Stimulated activated CD8-positive, alpha-beta memory T cell treated with anti-CD3 and anti-CD28 coated beads, Interleukin-12 subunit alpha, Interleukin-12 subunit beta, amount 100 ng/mL, for 24 hours (primary cell): ENCODE measurements around the gene FAM98C.
"Not testable (repeated sequence)": the region's sequence is repeated elsewhere in the genome, so short reads cannot be mapped to it uniquely, and the experiment has no call there.

Source experiments
- DNase-seq: peaks from one replicate; pipeline ENCODE4 v3.0.0-alpha.2; 2020; ENCODE audit errors: extremely low read depth

The FAM98C gene

GRCh38 chr19:38395381-38396114, 7.3 kb upstream of the FAM98C start:
- DNase-seq = no peak

GRCh38 chr19:38399081-38399480, 3.8 kb upstream of the FAM98C start:
- DNase-seq = no peak

- DNase-seq = no peak
Observed at GRCh38 chr19:38399537-38399936, 3.4 kb upstream of the FAM98C start.

- no peak for DNase-seq
Observed at GRCh38 chr19:38400361-38400760, 2.5 kb upstream of the FAM98C start.

GRCh38 chr19:38401148-38401547, 1.7 kb upstream of the FAM98C start:
- no peak for DNase-seq

- DNase-seq = no peak
Observed at GRCh38 chr19:38402623-38402966, 298 bp upstream of the FAM98C start.

GRCh38 chr19:38404858-38405257, 2.0 kb downstream of the FAM98C start:
- DNase-seq = no peak

GRCh38 chr19:38405276-38405675, 2.4 kb downstream of the FAM98C start:
- no peak for DNase-seq

GRCh38 chr19:38409631-38410133, 6.8 kb downstream of the FAM98C start:
- no peak for DNase-seq

- DNase-seq = not testable (repeated sequence)
Observed at GRCh38 chr19:38410407-38410806, 7.5 kb downstream of the FAM98C start.

GRCh38 chr19:38411041-38411712, 8.3 kb downstream of the FAM98C start:
- no peak for DNase-seq

GRCh38 chr19:38411898-38412297, 9.0 kb downstream of the FAM98C start:
- not testable (repeated sequence) for DNase-seq

- no peak for DNase-seq
Observed at GRCh38 chr19:38412491-38412890, 9.6 kb downstream of the FAM98C start.

- no peak for DNase-seq
Observed at GRCh38 chr19:38412961-38413360, 10.1 kb downstream of the FAM98C start.

- no peak for DNase-seq
Observed at GRCh38 chr19:38413416-38413815, 10.5 kb downstream of the FAM98C start.

- no peak for DNase-seq
Observed at GRCh38 chr19:38417146-38417543, 14.3 kb downstream of the FAM98C start.

GRCh38 chr19:38417544-38418506, 14.9 kb downstream of the FAM98C start:
- DNase-seq = no peak

GRCh38 chr19:38420935-38421334, 18.0 kb downstream of the FAM98C start:
- no peak for DNase-seq

- no peak for DNase-seq
Observed at GRCh38 chr19:38421856-38422255, 19.0 kb downstream of the FAM98C start.

- DNase-seq = no peak
Observed at GRCh38 chr19:38422438-38422837, 19.5 kb downstream of the FAM98C start.

GRCh38 chr19:38424272-38424671, 21.4 kb downstream of the FAM98C start:
- DNase-seq = no peak

GRCh38 chr19:38425222-38425809, 22.4 kb downstream of the FAM98C start:
- no peak for DNase-seq
